Endothelial cell of umbilical vein (primary cell): Measurements from ENCODE around the gene RECQL5. TPM values are rescaled to one million over a fixed set of nuclear protein-coding genes. Genes with fewer than 3 reads are reported as not detected.

Source experiments
- BruUV-seq: library from RNA; stranded (reverse); fragments of 400-500 nt; replicated peaks from 2 replicates; lab custom pipeline; 2021; lab: Mats Ljungman, UMichigan
- CTCF ChIA-PET: fragments of 300-600, 350-600 bp; sonication (Branson Sonifier 250); formaldehyde crosslinking; loops from one replicate; lab custom pipeline; 2021; ENCODE audit warnings: antibody characterized with exemption, inconsistent platforms; lab: Charles Lee
- POLR2A ChIA-PET: fragments of 300-600, 350-600 bp; sonication (Branson Sonifier 250); formaldehyde crosslinking; loops from one replicate; lab custom pipeline; 2021; ENCODE audit warnings: antibody characterized with exemption, inconsistent platforms; lab: Charles Lee
- DNase-seq: peaks from one replicate; pipeline ENCODE4 v3.0.0-alpha.2; 2011; ENCODE audit warnings: low read depth, low spot score
- FAIRE-seq: peaks from 2 replicates; lab custom pipeline; 2011; peaks lifted over from hg19 to GRCh38; lab: Jason Lieb, UNC
- H2AFZ ChIP-seq: 2 replicates; pipeline ENCODE4 v1.6.0; 2012; ENCODE audit warnings: low read depth, low read length, control low read depth, inconsistent platforms
- H3K27ac ChIP-seq: 2 replicates; pipeline ENCODE4 v1.5.1; 2011; ENCODE audit warnings: low read depth, mild to moderate bottlenecking, control low read depth, low read length, moderate library complexity; ENCODE audit not compliant: insufficient read depth
- H3K27me3 ChIP-seq, 2 experiments: 2 replicates each; pipeline versions ENCODE4 v1.6.0 to v1.6.1; 2011; ENCODE audit warnings: low read length in 2 of 2, mixed read lengths in 1 of 2; ENCODE audit not compliant: control insufficient read depth in 2 of 2, insufficient read depth in 2 of 2
- H3K36me3 ChIP-seq, 2 experiments: 2 replicates in 1 of 2; 3 replicates in 1 of 2; pipeline ENCODE4 v1.5.1; 2011; ENCODE audit warnings: low read length in 2 of 2, mild to moderate bottlenecking in 1 of 2, moderate library complexity in 1 of 2; ENCODE audit not compliant: control insufficient read depth in 2 of 2, insufficient read depth in 2 of 2; ENCODE audit errors: extremely low read depth in 1 of 2
- H3K4me1 ChIP-seq: 3 replicates; pipeline ENCODE4 v1.5.1; 2011; ENCODE audit warnings: mild to moderate bottlenecking, low read length; ENCODE audit not compliant: control insufficient read depth, insufficient read depth; ENCODE audit errors: extremely low read depth
- H3K4me2 ChIP-seq: 2 replicates; pipeline ENCODE4 v1.6.1; 2011; ENCODE audit warnings: low read length, control low read depth, mixed read lengths; ENCODE audit not compliant: insufficient read depth
- H3K4me3 ChIP-seq, 3 experiments: fragments of 200-600 bp in 1 of 3; sonication (generic), shearing (Covaris generic) in 1 of 3; replicated peaks in 1 of 3; 2 replicates each; pipeline ENCODE4 v1.5.1; 2011 to 2016; ENCODE audit warnings: control low read depth in 3 of 3, low read length in 3 of 3, mild to moderate bottlenecking in 2 of 3, inconsistent platforms in 1 of 3, low read depth in 1 of 3, moderate library complexity in 1 of 3; ENCODE audit not compliant: insufficient read depth in 1 of 3
- H3K79me2 ChIP-seq: 2 replicates; pipeline ENCODE4 v1.6.0; 2012; ENCODE audit warnings: low read length, inconsistent platforms; ENCODE audit not compliant: control insufficient read depth, insufficient read depth
- H3K9ac ChIP-seq: replicated peaks from 2 replicates; pipeline ENCODE3; 2011; ENCODE audit warnings: low read length, control low read depth; ENCODE audit not compliant: insufficient read depth; ENCODE audit errors: extremely low read depth
- H3K9me1 ChIP-seq: replicated peaks from 3 replicates; pipeline ENCODE4 v1.6.0; 2011; ENCODE audit warnings: mild to moderate bottlenecking, low read length; ENCODE audit not compliant: control insufficient read depth, insufficient read depth; ENCODE audit errors: extremely low read depth
- H3K9me3 ChIP-seq: replicated peaks from 2 replicates; pipeline ENCODE4 v1.5.1; 2012; ENCODE audit warnings: low read length, inconsistent platforms; ENCODE audit not compliant: control insufficient read depth, insufficient read depth
- H4K20me1 ChIP-seq: replicated peaks from 2 replicates; pipeline ENCODE3; 2011; ENCODE audit warnings: mild to moderate bottlenecking, low read length; ENCODE audit not compliant: control insufficient read depth, insufficient read depth; ENCODE audit errors: extremely low read depth
- CTCF ChIP-seq, 2 donors: IDR thresholded peaks; 1 replicate in 1 of 2; 2 replicates in 1 of 2; pipeline ENCODE4 v1.5.1; 2011; ENCODE audit warnings: low read length in 2 of 2, mild to moderate bottlenecking in 2 of 2, moderate library complexity in 2 of 2, control low read depth in 1 of 2, inconsistent platforms in 1 of 2, low read depth in 1 of 2; ENCODE audit not compliant: insufficient read depth in 1 of 2; ENCODE audit errors: extremely low read depth in 1 of 2
- EZH2 ChIP-seq: IDR thresholded peaks from 2 replicates; pipeline ENCODE4 v1.6.1; 2012; ENCODE audit warnings: borderline replicate concordance, low read depth, mild to moderate bottlenecking, moderate library complexity, low read length, inconsistent platforms; ENCODE audit not compliant: severe bottlenecking
- FOS ChIP-seq: IDR thresholded peaks from 2 replicates; pipeline ENCODE4 v1.6.1; 2011; ENCODE audit warnings: mild to moderate bottlenecking, low read length, moderate library complexity, borderline replicate concordance; ENCODE audit not compliant: insufficient read depth
- GATA2 ChIP-seq: IDR thresholded peaks from 2 replicates; pipeline ENCODE4 v1.7.0; 2011; ENCODE audit warnings: low read depth, mild to moderate bottlenecking, moderate library complexity, mixed read lengths, low read length; ENCODE audit not compliant: insufficient read length, insufficient read depth
- JUN ChIP-seq: IDR thresholded peaks from 2 replicates; pipeline ENCODE4 v1.6.1; 2011; ENCODE audit warnings: borderline replicate concordance, low read depth; ENCODE audit not compliant: insufficient read length, insufficient read depth
- MAX ChIP-seq: IDR thresholded peaks from 2 replicates; pipeline ENCODE4 v1.6.1; 2011; ENCODE audit not compliant: insufficient read depth, insufficient read length
- MYC ChIP-seq: IDR thresholded peaks from one replicate; pipeline ENCODE4 v1.6.1; 2011; ENCODE audit warnings: mild to moderate bottlenecking, low read depth, low read length
- POLR2A ChIP-seq: IDR thresholded peaks from 2 replicates; pipeline ENCODE4 v1.6.1; 2012; ENCODE audit warnings: low read depth, mild to moderate bottlenecking, control low read depth, low read length
- POLR2AphosphoS5 ChIP-seq: IDR thresholded peaks from 2 replicates; pipeline ENCODE4 v1.6.1; 2012; ENCODE audit warnings: low read depth, mild to moderate bottlenecking, control low read depth, low read length, moderate library complexity; ENCODE audit not compliant: insufficient read depth
- dilution Hi-C: fragments of 300-500 bp; cut with MboI; formaldehyde crosslinking; loops from one replicate; pipeline ENCODE4 v1.15.0; 2019; ENCODE audit warnings: low sequenced_read_pairs; ENCODE audit not compliant: extremely low pct_ligation_motif_present
- intact Hi-C: fragments of 100-400 bp; cut with micrococcal nuclease; formaldehyde crosslinking; loops from one replicate; pipeline ENCODE4 v1.10.0; 2022
- polyA plus RNA-seq, 4 experiments: library from polyadenylated mRNA; depleted of rRNA in 3 of 4; stranded (reverse) in 3 of 4; unstranded in 1 of 4; fragments of >200 nt; gene quantifications; 2 replicates each; pipeline versions ENCODE4 v1.2.1 to v1.2.3, GENCODE V29; 2011 to 2012; ENCODE audit warnings: missing spikeins in 1 of 4
- total RNA-seq: library from RNA; stranded (reverse); gene quantifications from 2 replicates; pipeline ENCODE4 v1.2.3, GENCODE V29; 2021

The RECQL5 gene
- total and polyA plus RNA-seq, 2 donors (not counting 3 experiments of a cell fraction or from before 2014, with no cell fraction given), result 21.3 to 30.7 TPM

GRCh38 chr17:75592348-75593020, 74.5 kb downstream of the RECQL5 start:
- no peak overlapping the region for H3K27ac ChIP-seq
- ChIA-PET CTCF (interaction anchor here (0.6 to 4.9 kb wide), 2 partner anchors 10 to 40 kb away, joined by 4 to 29 read pairs; no protein-coding TSS in a partner anchor), POLR2A (no interaction called here)
- no peaks in the 10 kb centered on the region for H3K79me2 ChIP-seq
- no peak for TF ChIP-seq JUN
- no peak for TF ChIP-seq GATA2
- no peak for TF ChIP-seq FOS
- TF ChIP-seq MYC, result no peak
- no peak for TF ChIP-seq CTCF (IDR thresholded peaks at IDR 0.05; ENCODE audit: extremely low read depth in 1 of 2, insufficient read depth in 1 of 2, low read depth in 1 of 2, low read length in 2 of 2)
- no peak for TF ChIP-seq POLR2A
- no peak for TF ChIP-seq EZH2
- TF ChIP-seq POLR2AphosphoS5, result no peak
- TF ChIP-seq MAX, result no peak
- no peaks in the 10 kb centered on the region for H4K20me1 ChIP-seq
- FAIRE-seq (no peak), DNase-seq (no peak)
- intact Hi-C loops, result no loop called here
- no peak overlapping the region for H3K4me3 ChIP-seq
- no peak overlapping the region for H3K4me2 ChIP-seq
- no peaks in the 10 kb centered on the region for H3K9me3 ChIP-seq
- no peak overlapping the region for H2AFZ ChIP-seq
- H3K36me3 ChIP-seq, result no peaks in the 10 kb centered on the region
- no TSS peak for BruUV-seq
- H3K4me1 ChIP-seq, result peaks cover 2% of the 10 kb centered on the region
- dilution Hi-C loops, result no loop called here
- no peaks in the 10 kb centered on the region for H3K27me3 ChIP-seq
- no peak overlapping the region for H3K9ac ChIP-seq
- H3K9me1 ChIP-seq, result no peaks in the 10 kb centered on the region
